H1 (cell line): ENCODE data around the gene CD58. TPM values are rescaled to one million over a fixed set of nuclear protein-coding genes. Genes with fewer than 3 reads are reported as not detected.

Experiments used
- CTCF ChIA-PET: fragments of 300-600 bp; sonication (Branson Sonifier 250); formaldehyde crosslinking; loops from one replicate; lab custom pipeline; 2021; ENCODE audit not compliant: partially characterized antibody; lab: Charles Lee
- POLR2A ChIA-PET: fragments of 300-600 bp; sonication (Branson Sonifier 250); formaldehyde crosslinking; loops from one replicate; lab custom pipeline; 2021; ENCODE audit warnings: inconsistent platforms; ENCODE audit not compliant: partially characterized antibody; lab: Charles Lee
- DNase-seq, 2 experiments: peaks; one replicate each; pipeline versions ENCODE4 v3.0.0 to v3.0.0-alpha.2; 2010 to 2022; ENCODE audit warnings: low spot score in 2 of 2, low read depth in 1 of 2, mixed read lengths in 1 of 2
- FAIRE-seq: peaks from 2 replicates; lab custom pipeline; 2011; peaks lifted over from hg19 to GRCh38; lab: Jason Lieb, UNC
- H2AFZ ChIP-seq: 2 replicates; pipeline ENCODE4 v1.8.1; 2012; ENCODE audit warnings: low read length, inconsistent platforms
- H2AK5ac ChIP-seq: 2 replicates; pipeline ENCODE4 v1.6.1; 2013; ENCODE audit warnings: low read depth, low read length
- H2BK120ac ChIP-seq: replicated peaks from 2 replicates; pipeline ENCODE3; 2013; ENCODE audit warnings: low read depth, low read length, inconsistent platforms
- H2BK12ac ChIP-seq: 2 replicates; pipeline ENCODE4 v1.6.1; 2013; ENCODE audit warnings: low read depth, low read length
- H2BK15ac ChIP-seq: 2 replicates; pipeline ENCODE4 v1.6.1; 2013; ENCODE audit warnings: low read length
- H2BK20ac ChIP-seq: 2 replicates; pipeline ENCODE4 v1.6.1; 2013; ENCODE audit warnings: low read length
- H2BK5ac ChIP-seq: 2 replicates; pipeline ENCODE4 v1.6.1; 2013; ENCODE audit warnings: low read depth, low read length
- H3K14ac ChIP-seq: 2 replicates; pipeline ENCODE4 v1.6.1; 2013; ENCODE audit warnings: inconsistent platforms; ENCODE audit not compliant: insufficient read length
- H3K18ac ChIP-seq: 2 replicates; pipeline ENCODE4 v1.6.1; 2013; ENCODE audit warnings: low read length; ENCODE audit errors: extremely low read depth
- H3K23ac ChIP-seq: 2 replicates; pipeline ENCODE4 v1.6.1; 2013; ENCODE audit warnings: inconsistent platforms; ENCODE audit not compliant: insufficient read length
- H3K23me2 ChIP-seq: 2 replicates; pipeline ENCODE4 v1.6.1; 2013; ENCODE audit warnings: low read depth, low read length
- H3K27ac ChIP-seq: 2 replicates; pipeline ENCODE4 v1.6.1; 2011; ENCODE audit warnings: low read depth, low read length, inconsistent platforms
- H3K27me3 ChIP-seq, 4 experiments: replicated peaks in 1 of 4; 1 replicate in 1 of 4; 2 replicates in 3 of 4; pipeline versions ENCODE4 v1.6.1 to v1.8.1; 2011 to 2013; ENCODE audit warnings: low read length in 3 of 4, mild to moderate bottlenecking in 3 of 4, inconsistent platforms in 2 of 4, mixed read lengths in 2 of 4, moderate library complexity in 1 of 4; ENCODE audit not compliant: control insufficient read depth in 3 of 4, insufficient read depth in 3 of 4; ENCODE audit errors: extremely low read depth in 1 of 4
- H3K36me3 ChIP-seq, 4 experiments: 2 replicates each; pipeline versions ENCODE4 v1.6.1 to v1.8.1; 2011 to 2013; ENCODE audit warnings: mild to moderate bottlenecking in 4 of 4, low read length in 3 of 4, moderate library complexity in 2 of 4, control low read depth in 1 of 4, inconsistent platforms in 1 of 4; ENCODE audit not compliant: insufficient read depth in 4 of 4, control insufficient read depth in 2 of 4
- H3K4ac ChIP-seq: replicated peaks from 2 replicates; pipeline ENCODE3; 2013; ENCODE audit warnings: low read length, low read depth, mixed read lengths, inconsistent platforms; ENCODE audit not compliant: insufficient read length
- H3K4me1 ChIP-seq, 4 experiments: replicated peaks in 1 of 4; 1 replicate in 1 of 4; 2 replicates in 3 of 4; pipeline versions ENCODE4 v1.6.1 to v1.8.1; 2011 to 2013; ENCODE audit warnings: low read length in 3 of 4, inconsistent platforms in 2 of 4, mixed read lengths in 1 of 4; ENCODE audit not compliant: insufficient read depth in 4 of 4, control insufficient read depth in 3 of 4
- H3K4me2 ChIP-seq, 2 experiments: 2 replicates each; pipeline versions ENCODE4 v1.6.1 to v1.8.1; 2011 to 2013; ENCODE audit warnings: low read depth in 2 of 2, low read length in 2 of 2, control low read depth in 1 of 2, inconsistent platforms in 1 of 2, mild to moderate bottlenecking in 1 of 2; ENCODE audit not compliant: insufficient read depth in 1 of 2
- H3K4me3 ChIP-seq, 4 experiments: fragments of 200-600, 300-600 bp in 1 of 4; sonication (generic), shearing (Covaris generic), sonication (Bioruptor Twin) in 1 of 4; 2 replicates each; pipeline versions ENCODE4 v1.5.1 to v1.8.1; 2011 to 2016; ENCODE audit warnings: low read length in 4 of 4, low read depth in 3 of 4, control low read depth in 2 of 4, inconsistent platforms in 2 of 4, mild to moderate bottlenecking in 2 of 4, mixed read lengths in 1 of 4, moderate library complexity in 1 of 4; ENCODE audit not compliant: insufficient read depth in 2 of 4; ENCODE audit errors: extremely low read depth in 1 of 4
- H3K56ac ChIP-seq: replicated peaks from 2 replicates; pipeline ENCODE3; 2013; ENCODE audit warnings: low read depth, mild to moderate bottlenecking, mixed read lengths, low read length, inconsistent platforms; ENCODE audit not compliant: insufficient read length
- H3K79me1 ChIP-seq: 2 replicates; pipeline ENCODE4 v1.6.1; 2013; ENCODE audit warnings: low read depth, low read length, control low read depth
- H3K79me2 ChIP-seq, 2 experiments: 2 replicates each; pipeline versions ENCODE4 v1.6.1 to v1.8.1; 2012 to 2013; ENCODE audit warnings: low read length in 2 of 2, mild to moderate bottlenecking in 2 of 2, inconsistent platforms in 1 of 2; ENCODE audit not compliant: insufficient read depth in 2 of 2, control insufficient read depth in 1 of 2
- H3K9ac ChIP-seq, 4 experiments: replicated peaks in 1 of 4; 1 replicate in 1 of 4; 2 replicates in 3 of 4; pipeline versions ENCODE4 v1.6.1 to v1.8.1; 2011 to 2013; ENCODE audit warnings: low read depth in 3 of 4, low read length in 3 of 4, control low read depth in 2 of 4, mild to moderate bottlenecking in 2 of 4, moderate library complexity in 2 of 4, inconsistent platforms in 1 of 4; ENCODE audit errors: extremely low read depth in 1 of 4
- H3K9me3 ChIP-seq, 2 experiments: 2 replicates each; pipeline versions ENCODE4 v1.6.1 to v1.8.1; 2012 to 2013; ENCODE audit warnings: mild to moderate bottlenecking in 2 of 2, moderate library complexity in 2 of 2, control low read depth in 1 of 2, inconsistent platforms in 1 of 2, low read depth in 1 of 2, low read length in 1 of 2, mixed read lengths in 1 of 2; ENCODE audit not compliant: insufficient read depth in 2 of 2
- H4K20me1 ChIP-seq, 2 experiments: replicated peaks in 1 of 2; 2 replicates each; pipeline versions ENCODE3 to v1.8.1; 2011 to 2013; ENCODE audit warnings: inconsistent platforms in 2 of 2, low read length in 2 of 2, mild to moderate bottlenecking in 1 of 2; ENCODE audit not compliant: insufficient read depth in 2 of 2, control insufficient read depth in 1 of 2
- H4K5ac ChIP-seq: 2 replicates; pipeline ENCODE4 v1.6.1; 2013; ENCODE audit warnings: low read length, low read depth, mixed read lengths, inconsistent platforms; ENCODE audit not compliant: insufficient read length
- H4K8ac ChIP-seq: 2 replicates; pipeline ENCODE4 v1.8.0; 2013; ENCODE audit warnings: mild to moderate bottlenecking, moderate library complexity, low read length, inconsistent platforms; ENCODE audit not compliant: insufficient read depth; ENCODE audit errors: extremely low read depth
- H4K91ac ChIP-seq: replicated peaks from 2 replicates; pipeline ENCODE3; 2013; ENCODE audit warnings: low read length, mixed read lengths, inconsistent platforms; ENCODE audit not compliant: insufficient read length
- ATF2 ChIP-seq: IDR thresholded peaks from 2 replicates; pipeline ENCODE4 v1.6.1; 2012; ENCODE audit warnings: low read length, inconsistent platforms
- BRCA1 ChIP-seq: IDR thresholded peaks from 2 replicates; pipeline ENCODE4 v1.6.1; 2012; ENCODE audit warnings: low read depth, low read length, improper control_type of control experiment
- GABPA ChIP-seq: IDR thresholded peaks from 2 replicates; pipeline ENCODE4 v1.6.1; 2011; ENCODE audit warnings: mild to moderate bottlenecking, low read length, moderate library complexity, borderline replicate concordance; ENCODE audit not compliant: insufficient read depth
- KDM4A ChIP-seq: IDR thresholded peaks from one replicate; pipeline ENCODE4 v1.7.1; 2012; ENCODE audit warnings: low read depth, mild to moderate bottlenecking, moderate library complexity, low read length, inconsistent platforms; ENCODE audit not compliant: severe bottlenecking
- POLR2AphosphoS5 ChIP-seq: IDR thresholded peaks from 2 replicates; pipeline ENCODE4 v1.6.1; 2011; ENCODE audit warnings: low read depth, low read length
- POU5F1 ChIP-seq: IDR thresholded peaks from 2 replicates; pipeline ENCODE4 v1.6.1; 2011; ENCODE audit warnings: low read depth, mild to moderate bottlenecking, low read length, moderate library complexity
- SAP30 ChIP-seq: fragments of 300-600 bp; sonication (generic); IDR thresholded peaks from 2 replicates; pipeline ENCODE4 v1.7.1; 2012; ENCODE audit warnings: low read length, moderate library complexity, mild to moderate bottlenecking, inconsistent platforms; ENCODE audit not compliant: insufficient read depth, insufficient replicate concordance
- SUZ12 ChIP-seq: fragments of 200-600 bp; sonication (generic); IDR thresholded peaks from 2 replicates; pipeline ENCODE4 v1.6.1; 2012; ENCODE audit warnings: mild to moderate bottlenecking, inconsistent platforms, low read length, moderate library complexity, mixed read lengths
- TEAD4 ChIP-seq: IDR thresholded peaks from 2 replicates; pipeline ENCODE4 v1.6.1; 2012; ENCODE audit warnings: low read depth, low read length, inconsistent platforms, mixed read lengths
- WGBS, 2 experiments: shearing (Covaris generic) in 1 of 2; methylation state at CpG; one replicate each; pipeline versions ENCODE4 v1.1.6 to v1.1.7; 2013 to 2015; ENCODE audit warnings: low lambda C conversion rate in 2 of 2, mixed read lengths in 2 of 2, inconsistent platforms in 1 of 2, low coverage in 1 of 2, missing lambda C conversion rate in 1 of 2; ENCODE audit not compliant: insufficient replicate concordance in 2 of 2, insufficient coverage in 1 of 2, insufficient read length in 1 of 2; ENCODE audit errors: extremely low coverage in 1 of 2, missing lambda C conversion rate in 1 of 2; 5-methylcytosine and 5-hydroxymethylcytosine counted together
- polyA plus RNA-seq, 7 experiments: library from polyadenylated mRNA; depleted of rRNA in 3 of 7; stranded (reverse) in 5 of 7; unstranded in 2 of 7; fragments of >200 nt in 5 of 7; fragments of 200-250 nt in 2 of 7; gene quantifications; 1 replicate in 5 of 7; 2 replicates in 1 of 7; 4 replicates in 1 of 7; pipeline versions ENCODE4 v1.2.1 to v1.2.3, GENCODE V29; 2011 to 2013; ENCODE audit warnings: missing spikeins in 2 of 7, mixed read lengths in 2 of 7
- total RNA-seq: library from RNA; stranded (reverse); fragmentation: NEBNext Ultra II Directional; extraction: Animal tissue kit (Norgen Biotek cat#: 25700); gene quantifications from 2 replicates; pipeline ENCODE4 v1.2.1, GENCODE V29; 2021
- TF ChIP-seq, protein P1 (sequence below): IDR thresholded peaks from 2 replicates; pipeline ENCODE4 v1.6.1; 2012; ENCODE audit warnings: inconsistent platforms
- TF ChIP-seq, protein P2 (sequence below): IDR thresholded peaks from 2 replicates; pipeline ENCODE4 v1.6.1; 2011; ENCODE audit warnings: low read length, improper control_type of control experiment

Gene CD58
- total and polyA plus RNA-seq, 2 of the 8 experiments (the other 6 are each of a cell fraction or from before 2014, with no cell fraction given), result 5.3 to 5.5 TPM

GRCh38 chr1:116554924-116555323, 15.9 kb downstream of the CD58 start:
- H3K23ac ChIP-seq, result no peak overlapping the region
- H4K8ac ChIP-seq, result no peak overlapping the region
- H3K9me3 ChIP-seq, result no peaks in the 10 kb centered on the region
- no peak overlapping the region for H3K56ac ChIP-seq
- H3K4me2 ChIP-seq, result no peak overlapping the region
- no peak overlapping the region for H3K9ac ChIP-seq
- no peak overlapping the region for H2BK12ac ChIP-seq
- ChIA-PET POLR2A (no interaction called here), CTCF (no interaction called here)
- H3K36me3 ChIP-seq, result no peaks in the 10 kb centered on the region
- H3K79me1 ChIP-seq, result no peaks in the 10 kb centered on the region; the same call in 1 of the 2 replicates
- no peak overlapping the region for H2AK5ac ChIP-seq
- H2AFZ ChIP-seq, result no peak overlapping the region
- H3K23me2 ChIP-seq, result no peaks in the 10 kb centered on the region
- no peak overlapping the region for H2BK20ac ChIP-seq
- H3K79me2 ChIP-seq, result no peaks in the 10 kb centered on the region; a peak in 1 of 4 replicates
- no peak overlapping the region for H3K4me3 ChIP-seq
- no peak overlapping the region for H2BK5ac ChIP-seq
- FAIRE-seq, result no peak
- H3K27me3 ChIP-seq, result no peaks in the 10 kb centered on the region
- H4K5ac ChIP-seq, result no peak overlapping the region
- H3K27ac ChIP-seq, result no peak overlapping the region
- H4K91ac ChIP-seq, result no peak overlapping the region
- 94% methylated on average over 2 of the region's 2 CpGs; no CpG with 5 or more reads in 1 of the 2 experiments for WGBS, 2 experiments
- peaks cover 0 to 7% (median 3%) of the 10 kb centered on the region in 4 experiments; a peak in 3 of 7 replicates for H3K4me1 ChIP-seq
- H3K14ac ChIP-seq, result no peak overlapping the region
- H4K20me1 ChIP-seq, result no peaks in the 10 kb centered on the region
- no peak overlapping the region for H3K4ac ChIP-seq
- H3K18ac ChIP-seq, result no peak overlapping the region
- no peak overlapping the region for H2BK15ac ChIP-seq
- DNase-seq, result no peak
- peak overlapping the region; percentile 58 for H2BK120ac ChIP-seq
- TF ChIP-seq BRCA1, result no peak
- TF ChIP-seq POU5F1, result no peak
- no peak for TF ChIP-seq SUZ12
- TF ChIP-seq, protein P1, sequence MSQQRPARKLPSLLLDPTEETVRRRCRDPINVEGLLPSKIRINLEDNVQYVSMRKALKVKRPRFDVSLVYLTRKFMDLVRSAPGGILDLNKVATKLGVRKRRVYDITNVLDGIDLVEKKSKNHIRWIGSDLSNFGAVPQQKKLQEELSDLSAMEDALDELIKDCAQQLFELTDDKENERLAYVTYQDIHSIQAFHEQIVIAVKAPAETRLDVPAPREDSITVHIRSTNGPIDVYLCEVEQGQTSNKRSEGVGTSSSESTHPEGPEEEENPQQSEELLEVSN, result no peak
- no peak for TF ChIP-seq ATF2
- TF ChIP-seq KDM4A, result no peak
- no peak for TF ChIP-seq SAP30
- TF ChIP-seq, protein P2, sequence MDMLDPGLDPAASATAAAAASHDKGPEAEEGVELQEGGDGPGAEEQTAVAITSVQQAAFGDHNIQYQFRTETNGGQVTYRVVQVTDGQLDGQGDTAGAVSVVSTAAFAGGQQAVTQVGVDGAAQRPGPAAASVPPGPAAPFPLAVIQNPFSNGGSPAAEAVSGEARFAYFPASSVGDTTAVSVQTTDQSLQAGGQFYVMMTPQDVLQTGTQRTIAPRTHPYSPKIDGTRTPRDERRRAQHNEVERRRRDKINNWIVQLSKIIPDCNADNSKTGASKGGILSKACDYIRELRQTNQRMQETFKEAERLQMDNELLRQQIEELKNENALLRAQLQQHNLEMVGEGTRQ, result no peak
- TF ChIP-seq POLR2AphosphoS5, result no peak
- TF ChIP-seq TEAD4, result no peak
- no peak for TF ChIP-seq GABPA
